ENCODE results near the gene TARBP2.

- peak in 1 of 4 donors; percentile 21 for TF ChIP-seq POLR2A (IDR thresholded peaks at IDR 0.05)
- TF ChIP-seq CTCF (IDR thresholded peaks at IDR 0.05) = no peak
- no peak for TF ChIP-seq POLR2AphosphoS5 (IDR thresholded peaks at IDR 0.05)
Observed at GRCh38 chr12:53461059-53461458, 40.0 kb upstream of the TARBP2 start.
